Stomach (tissue), 4 donors: Measurements from ENCODE around the gene POLR1H.

Source experiments
- POLR2A ChIP-seq, 4 donors: fragments of 450-650 bp; IDR thresholded peaks; one replicate each; pipeline ENCODE4 v1.6.1; 2016; ENCODE audit warnings: antibody characterized with exemption in 4 of 4, control low read depth in 2 of 4, mild to moderate bottlenecking in 1 of 4, moderate library complexity in 1 of 4
- TF ChIP-seq, protein P1 (sequence below), 7 experiments: fragments of 450-650 bp in 4 of 7; fragments of 200-600 bp in 3 of 7; sonication (generic) in 3 of 7; IDR thresholded peaks; one replicate each; pipeline ENCODE4 v1.5.1; 2016 to 2019; ENCODE audit warnings: antibody characterized with exemption in 7 of 7, control low read depth in 2 of 7, mild to moderate bottlenecking in 1 of 7

- TF ChIP-seq, protein P1, sequence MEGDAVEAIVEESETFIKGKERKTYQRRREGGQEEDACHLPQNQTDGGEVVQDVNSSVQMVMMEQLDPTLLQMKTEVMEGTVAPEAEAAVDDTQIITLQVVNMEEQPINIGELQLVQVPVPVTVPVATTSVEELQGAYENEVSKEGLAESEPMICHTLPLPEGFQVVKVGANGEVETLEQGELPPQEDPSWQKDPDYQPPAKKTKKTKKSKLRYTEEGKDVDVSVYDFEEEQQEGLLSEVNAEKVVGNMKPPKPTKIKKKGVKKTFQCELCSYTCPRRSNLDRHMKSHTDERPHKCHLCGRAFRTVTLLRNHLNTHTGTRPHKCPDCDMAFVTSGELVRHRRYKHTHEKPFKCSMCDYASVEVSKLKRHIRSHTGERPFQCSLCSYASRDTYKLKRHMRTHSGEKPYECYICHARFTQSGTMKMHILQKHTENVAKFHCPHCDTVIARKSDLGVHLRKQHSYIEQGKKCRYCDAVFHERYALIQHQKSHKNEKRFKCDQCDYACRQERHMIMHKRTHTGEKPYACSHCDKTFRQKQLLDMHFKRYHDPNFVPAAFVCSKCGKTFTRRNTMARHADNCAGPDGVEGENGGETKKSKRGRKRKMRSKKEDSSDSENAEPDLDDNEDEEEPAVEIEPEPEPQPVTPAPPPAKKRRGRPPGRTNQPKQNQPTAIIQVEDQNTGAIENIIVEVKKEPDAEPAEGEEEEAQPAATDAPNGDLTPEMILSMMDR (IDR thresholded peaks at IDR 0.05), result no peak
- no peak for TF ChIP-seq POLR2A (IDR thresholded peaks at IDR 0.05)
Observed at GRCh38 chr6:30074331-30075093, 13.4 kb downstream of the POLR1H start.
